Adrenal gland (tissue), 12 donors: ENCODE data around the gene ZNF804A. TPM values are rescaled to one million over a fixed set of nuclear protein-coding genes. Genes with fewer than 3 reads are reported as not detected.

ENCODE experiments used
- DNase-seq, 7 donors: peaks; one replicate each; pipeline ENCODE4 v3.0.0-alpha.2; 2019 to 2020
- H3K27ac ChIP-seq, 5 donors: fragments of 200-600 bp; sonication (generic) in 4 of 5; 1 replicate in 3 of 5; 2 replicates in 2 of 5; pipeline versions ENCODE4 v1.5.1 to v1.8.0; 2016 to 2020; ENCODE audit warnings: mild to moderate bottlenecking in 1 of 5
- H3K27me3 ChIP-seq: fragments of 200-600 bp; 2 replicates; pipeline ENCODE4 v1.8.0; 2021
- H3K36me3 ChIP-seq, 2 donors: fragments of 200-600 bp; replicated peaks in 1 of 2; 1 replicate in 1 of 2; 2 replicates in 1 of 2; pipeline versions ENCODE4 v1.5.1 to v1.8.0; 2018 to 2022
- H3K4me1 ChIP-seq, 2 donors: fragments of 200-600 bp; replicated peaks in 1 of 2; 1 replicate in 1 of 2; 2 replicates in 1 of 2; pipeline versions ENCODE4 v1.5.1 to v1.8.0; 2018 to 2021
- H3K4me3 ChIP-seq, 4 donors: fragments of 200-600 bp; sonication (generic) in 3 of 4; one replicate each; pipeline ENCODE4 v1.5.1; 2016 to 2018
- H3K9me3 ChIP-seq, 3 donors: fragments of 200-600 bp; sonication (generic) in 1 of 3; replicated peaks in 1 of 3; 1 replicate in 2 of 3; 2 replicates in 1 of 3; pipeline versions ENCODE4 v1.5.1 to v1.8.0; 2016 to 2021
- POLR2A ChIP-seq, 2 donors: fragments of 450-650 bp; IDR thresholded peaks; one replicate each; pipeline ENCODE4 v1.6.1; 2017; ENCODE audit warnings: antibody characterized with exemption in 2 of 2, mild to moderate bottlenecking in 2 of 2, moderate library complexity in 1 of 2
- WGBS, 4 donors: extraction: QIAGEN DNeasy Blood & Tissue Kit in 2 of 4; methylation state at CpG; one replicate each; pipeline versions ENCODE4 v1.1.5 to v1.1.7; 2013 to 2017; 5-methylcytosine and 5-hydroxymethylcytosine counted together
- intact Hi-C, 2 donors: fragments of 100-400 bp; cut with DNase I; formaldehyde crosslinking; loops; one replicate each; pipeline versions ENCODE4 v1.14.1 to v1.15.0; 2022 to 2023
- polyA plus RNA-seq, 3 donors: library from polyadenylated mRNA; stranded (reverse); fragments of 200-250 nt in 2 of 3; fragments of 350-450 nt in 1 of 3; fragmentation: Illumina TruSeq in 1 of 3; extraction: RNeasy Lipid Tissue Mini Kit (QIAGEN cat#74804) in 1 of 3; gene quantifications; one replicate each; pipeline ENCODE4 v1.2.3, GENCODE V29; 2013 to 2014
- total RNA-seq, 9 donors: library from RNA; depleted of rRNA in 4 of 9; stranded (reverse); fragments of >200 nt in 4 of 9; fragments of 120-200 nt in 1 of 9; fragmentation: NEBNext Ultra II Directional in 1 of 9; extraction: Animal tissue kit (Norgen Biotek cat#: 25700) in 1 of 9; gene quantifications; one replicate each; pipeline versions ENCODE4 v1.1.0 to v1.2.4, GENCODE V29; 2013 to 2023
- TF ChIP-seq, protein P1 (sequence below), 6 experiments: fragments of 450-650 bp in 4 of 6; fragments of 200-600 bp in 2 of 6; sonication (generic) in 1 of 6; IDR thresholded peaks; 1 replicate in 5 of 6; 2 replicates in 1 of 6; pipeline versions ENCODE4 v1.5.1 to v1.8.0; 2016 to 2021; ENCODE audit warnings: antibody characterized with exemption in 6 of 6, mild to moderate bottlenecking in 2 of 6, moderate library complexity in 1 of 6
- donor health status: healthy with polysubstance abuse.
- donor health status: Bipolar disorder and iron deficiency.
- donor health status: DM: yes; HTN: yes; CAD: no.
- donor health status: DM: no; HTN: no; CAD: no.
- donor health status: DM: no; HTN: no; CAD: no.
- donor health status: DM: yes; HTN: yes; CAD: no.

The ZNF804A gene
- total and polyA plus RNA-seq, 12 donors, result 0.07 to 0.89 (median 0.14) TPM; not detected in 1

DNA sequence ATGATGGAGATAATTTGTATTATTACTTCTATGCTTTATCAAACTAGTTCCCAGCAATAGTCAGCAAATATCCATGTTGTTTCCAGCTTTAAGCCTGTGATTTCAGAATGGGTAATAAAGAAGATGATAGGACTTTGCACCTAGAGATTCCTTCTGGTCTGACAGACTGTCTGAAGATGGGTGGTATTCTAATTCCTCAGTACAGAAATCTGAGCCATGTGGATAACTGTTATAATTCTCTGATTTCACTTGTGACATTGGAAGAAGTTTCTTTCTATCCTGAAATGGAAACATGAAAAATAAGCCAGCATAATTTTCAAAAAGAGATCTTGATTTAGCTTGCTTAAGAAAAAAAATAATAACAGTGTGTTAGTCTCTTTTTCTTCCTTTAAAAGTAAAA is 130.1 kb downstream of the ZNF804A start:
- intact Hi-C loops, result no loop called here
- Histone ChIP-seq H3K36me3 (no peaks in the 10 kb centered on the region), H3K27me3 (no peaks in the 10 kb centered on the region), H3K9me3 (no peaks in the 10 kb centered on the region), H3K4me3 (no peak overlapping the region), H3K4me1 (no peaks in the 10 kb centered on the region), H3K27ac (no peak overlapping the region)
- TF ChIP-seq POLR2A (IDR thresholded peaks at IDR 0.05), result no peak
- TF ChIP-seq, protein P1, sequence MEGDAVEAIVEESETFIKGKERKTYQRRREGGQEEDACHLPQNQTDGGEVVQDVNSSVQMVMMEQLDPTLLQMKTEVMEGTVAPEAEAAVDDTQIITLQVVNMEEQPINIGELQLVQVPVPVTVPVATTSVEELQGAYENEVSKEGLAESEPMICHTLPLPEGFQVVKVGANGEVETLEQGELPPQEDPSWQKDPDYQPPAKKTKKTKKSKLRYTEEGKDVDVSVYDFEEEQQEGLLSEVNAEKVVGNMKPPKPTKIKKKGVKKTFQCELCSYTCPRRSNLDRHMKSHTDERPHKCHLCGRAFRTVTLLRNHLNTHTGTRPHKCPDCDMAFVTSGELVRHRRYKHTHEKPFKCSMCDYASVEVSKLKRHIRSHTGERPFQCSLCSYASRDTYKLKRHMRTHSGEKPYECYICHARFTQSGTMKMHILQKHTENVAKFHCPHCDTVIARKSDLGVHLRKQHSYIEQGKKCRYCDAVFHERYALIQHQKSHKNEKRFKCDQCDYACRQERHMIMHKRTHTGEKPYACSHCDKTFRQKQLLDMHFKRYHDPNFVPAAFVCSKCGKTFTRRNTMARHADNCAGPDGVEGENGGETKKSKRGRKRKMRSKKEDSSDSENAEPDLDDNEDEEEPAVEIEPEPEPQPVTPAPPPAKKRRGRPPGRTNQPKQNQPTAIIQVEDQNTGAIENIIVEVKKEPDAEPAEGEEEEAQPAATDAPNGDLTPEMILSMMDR (IDR thresholded peaks at IDR 0.05), result no peak
- no peak for DNase-seq

DNA sequence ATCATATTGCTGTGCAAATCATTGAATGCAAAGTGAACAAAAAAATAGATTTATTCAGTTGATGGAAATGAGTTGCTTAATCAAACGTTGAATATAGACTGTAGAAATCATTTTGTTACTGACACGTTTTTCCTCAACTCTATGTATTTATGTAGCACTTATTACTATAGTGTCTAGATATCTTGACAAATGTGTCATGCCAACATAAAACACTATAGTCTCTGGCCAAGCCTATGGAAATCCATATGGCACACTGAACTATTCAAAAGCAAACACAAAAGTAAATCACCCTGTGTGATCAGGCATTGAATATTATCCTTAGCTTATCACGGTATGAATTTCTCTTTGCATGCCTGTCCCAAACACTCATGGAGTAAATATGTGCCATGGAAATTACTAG is 131.3 kb downstream of the ZNF804A start:
- Histone ChIP-seq H3K27ac (no peak overlapping the region), H3K36me3 (no peaks in the 10 kb centered on the region), H3K27me3 (no peaks in the 10 kb centered on the region), H3K9me3 (no peaks in the 10 kb centered on the region), H3K4me3 (no peak overlapping the region), H3K4me1 (no peaks in the 10 kb centered on the region)
- no peak for DNase-seq
- intact Hi-C loops, result no loop called here
- TF ChIP-seq, protein P1 (IDR thresholded peaks at IDR 0.05), result no peak
- no peak for TF ChIP-seq POLR2A (IDR thresholded peaks at IDR 0.05)
- WGBS, 4 donors, result 52 to 65% (median 62%) methylated on average over 3 of the region's 3 CpGs

DNA sequence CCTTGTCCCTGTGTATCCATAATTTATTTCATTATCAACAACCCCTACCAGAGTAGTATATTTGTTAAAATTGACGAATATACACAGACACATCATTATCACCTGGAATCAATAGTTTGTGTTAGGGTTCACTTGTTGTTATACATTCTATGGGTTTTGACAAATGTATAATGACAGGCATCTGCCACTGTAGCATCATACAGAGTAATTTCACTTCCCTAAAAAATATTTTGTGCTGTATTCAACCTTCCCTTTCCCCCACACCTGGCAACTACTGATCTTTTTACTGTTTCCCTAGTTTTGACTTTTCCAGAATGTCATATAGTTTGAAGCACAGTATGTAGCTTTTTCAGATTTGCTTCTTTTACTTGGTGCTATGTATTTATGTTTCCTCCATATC is 132.0 kb downstream of the ZNF804A start:
- Histone ChIP-seq H3K27ac (no peak overlapping the region), H3K27me3 (no peaks in the 10 kb centered on the region), H3K4me3 (no peak overlapping the region), H3K9me3 (no peaks in the 10 kb centered on the region), H3K36me3 (no peaks in the 10 kb centered on the region), H3K4me1 (no peaks in the 10 kb centered on the region)
- WGBS, 4 donors, result 67 to 92% (median 81%) methylated on average over 1 of the region's 1 CpG
- intact Hi-C loops, result no loop called here
- DNase-seq, result no peak
- no peak for TF ChIP-seq POLR2A (IDR thresholded peaks at IDR 0.05)
- TF ChIP-seq, protein P1 (IDR thresholded peaks at IDR 0.05), result no peak

DNA sequence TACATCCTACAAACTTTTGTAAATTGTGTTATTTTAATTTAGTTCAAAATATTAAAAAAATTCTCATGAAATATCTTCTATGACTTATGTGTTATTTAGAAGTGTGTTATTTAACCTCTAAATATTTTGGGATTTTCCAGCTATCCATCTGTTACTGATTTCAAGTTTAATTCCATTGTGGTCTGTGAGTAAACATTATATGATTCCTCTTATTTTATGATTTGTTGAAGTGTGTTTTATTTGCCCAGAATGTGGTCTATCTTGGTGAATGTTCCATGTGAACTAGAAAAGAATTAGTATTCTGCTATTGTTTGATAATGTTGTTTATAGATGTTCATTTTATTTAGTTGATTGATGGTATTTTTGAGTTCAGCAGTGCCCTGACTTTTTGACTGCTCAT is 136.0 kb downstream of the ZNF804A start:
- Histone ChIP-seq H3K27me3 (no peaks in the 10 kb centered on the region), H3K4me1 (no peaks in the 10 kb centered on the region), H3K36me3 (no peaks in the 10 kb centered on the region), H3K27ac (no peak overlapping the region), H3K9me3 (no peaks in the 10 kb centered on the region), H3K4me3 (no peak overlapping the region)
- TF ChIP-seq POLR2A (IDR thresholded peaks at IDR 0.05), result no peak
- TF ChIP-seq, protein P1 (IDR thresholded peaks at IDR 0.05), result no peak
- no peak for DNase-seq
- intact Hi-C loops, result no loop called here
